Liver (tissue), 9 donors: ENCODE results near the gene PTAFR. TPM values are rescaled to one million over a fixed set of nuclear protein-coding genes. Genes with fewer than 3 reads are reported as not detected.

Source experiments
- DNase-seq: peaks from one replicate; pipeline ENCODE4 v3.0.0-alpha.2; 2017; ENCODE audit warnings: low spot score
- H3K27ac ChIP-seq, 2 donors: one replicate each; pipeline ENCODE4 v1.7.0; 2013; ENCODE audit warnings: inconsistent platforms in 2 of 2, low read length in 2 of 2, control low read depth in 1 of 2, low read depth in 1 of 2, mild to moderate bottlenecking in 1 of 2
- H3K27me3 ChIP-seq, 4 donors: one replicate each; pipeline versions ENCODE4 v1.6.1 to v1.7.0; 2013; ENCODE audit warnings: low read length in 3 of 4, inconsistent platforms in 1 of 4, mild to moderate bottlenecking in 1 of 4, moderate library complexity in 1 of 4; ENCODE audit not compliant: control insufficient read depth in 4 of 4, insufficient read depth in 4 of 4
- H3K36me3 ChIP-seq, 4 donors: one replicate each; pipeline versions ENCODE4 v1.6.1 to v1.7.0; 2013; ENCODE audit warnings: low read length in 3 of 4, mild to moderate bottlenecking in 3 of 4, low read depth in 1 of 4, moderate library complexity in 1 of 4; ENCODE audit not compliant: control insufficient read depth in 4 of 4, insufficient read depth in 3 of 4
- H3K4me1 ChIP-seq, 4 donors: one replicate each; pipeline versions ENCODE4 v1.6.1 to v1.7.0; 2013; ENCODE audit warnings: low read length in 3 of 4, mild to moderate bottlenecking in 3 of 4, moderate library complexity in 1 of 4; ENCODE audit not compliant: control insufficient read depth in 4 of 4, insufficient read depth in 4 of 4
- H3K4me3 ChIP-seq, 3 donors: one replicate each; pipeline versions ENCODE4 v1.6.1 to v1.7.0; 2013; ENCODE audit warnings: low read length in 3 of 3, control low read depth in 1 of 3, low read depth in 1 of 3, mild to moderate bottlenecking in 1 of 3
- H3K9ac ChIP-seq, 2 donors: one replicate each; pipeline ENCODE4 v1.7.0; 2013; ENCODE audit warnings: low read length in 2 of 2, mild to moderate bottlenecking in 2 of 2, moderate library complexity in 2 of 2, control low read depth in 1 of 2, low read depth in 1 of 2
- H3K9me3 ChIP-seq, 4 donors: one replicate each; pipeline versions ENCODE4 v1.6.1 to v1.7.0; 2013; ENCODE audit warnings: low read length in 3 of 4; ENCODE audit not compliant: control insufficient read depth in 4 of 4
- ATF3 ChIP-seq: IDR thresholded peaks from 2 replicates; pipeline ENCODE4 v1.6.1; 2016; ENCODE audit warnings: antibody characterized with exemption
- CTCF ChIP-seq: fragments of 150-350 bp; IDR thresholded peaks from 2 replicates; pipeline ENCODE4 v1.5.1; 2017; ENCODE audit warnings: improper control_type of control experiment, low read depth, low read length; ENCODE audit not compliant: missing input control
- EGR1 ChIP-seq, 2 donors: IDR thresholded peaks; 2 replicates each; pipeline ENCODE4 v1.6.1; 2016 to 2018; ENCODE audit warnings: antibody characterized with exemption in 2 of 2, low read depth in 2 of 2
- FOXA2 ChIP-seq: IDR thresholded peaks from 2 replicates; pipeline ENCODE4 v1.6.1; 2016; ENCODE audit warnings: antibody characterized with exemption
- GABPA ChIP-seq, 2 donors: IDR thresholded peaks in 1 of 2; conservative IDR thresholded peaks in 1 of 2; 2 replicates each; pipeline ENCODE4 v1.6.1; 2016; ENCODE audit warnings: antibody characterized with exemption in 2 of 2, mild to moderate bottlenecking in 1 of 2, moderate library complexity in 1 of 2
- HNF4A ChIP-seq, 2 donors: conservative IDR thresholded peaks; 2 replicates each; pipeline ENCODE4 v1.6.1; 2016; ENCODE audit warnings: antibody characterized with exemption in 2 of 2, mild to moderate bottlenecking in 2 of 2
- HNF4G ChIP-seq: IDR thresholded peaks from 2 replicates; pipeline ENCODE4 v1.6.1; 2016; ENCODE audit warnings: antibody characterized with exemption
- JUND ChIP-seq, 2 donors: IDR thresholded peaks; 2 replicates each; pipeline ENCODE4 v1.6.1; 2016; ENCODE audit warnings: antibody characterized with exemption in 2 of 2
- MAX ChIP-seq: IDR thresholded peaks from 2 replicates; pipeline ENCODE4 v1.6.1; 2016; ENCODE audit warnings: antibody characterized with exemption
- NR2F2 ChIP-seq: IDR thresholded peaks from 2 replicates; pipeline ENCODE4 v1.6.1; 2016; ENCODE audit warnings: antibody characterized with exemption
- RAD21 ChIP-seq, 2 donors: IDR thresholded peaks; 2 replicates each; pipeline ENCODE4 v1.6.1; 2016; ENCODE audit warnings: antibody characterized with exemption in 2 of 2, mild to moderate bottlenecking in 2 of 2
- REST ChIP-seq: IDR thresholded peaks from 2 replicates; pipeline ENCODE4 v1.6.1; 2016; ENCODE audit warnings: antibody characterized with exemption, mild to moderate bottlenecking
- SP1 ChIP-seq: IDR thresholded peaks from 2 replicates; pipeline ENCODE4 v1.6.1; 2018; ENCODE audit warnings: antibody characterized with exemption, mild to moderate bottlenecking
- TAF1 ChIP-seq: conservative IDR thresholded peaks from 2 replicates; pipeline ENCODE4 v1.6.1; 2016; ENCODE audit warnings: antibody characterized with exemption, mild to moderate bottlenecking
- YY1 ChIP-seq: IDR thresholded peaks from 2 replicates; pipeline ENCODE4 v1.6.1; 2016; ENCODE audit warnings: antibody characterized with exemption, mild to moderate bottlenecking
- ZBTB33 ChIP-seq: IDR thresholded peaks from 2 replicates; pipeline ENCODE4 v1.6.1; 2016; ENCODE audit warnings: antibody characterized with exemption
- WGBS: extraction: QIAGEN DNeasy Blood & Tissue Kit; methylation state at CpG from one replicate; pipeline ENCODE4 v1.1.7; 2013; 5-methylcytosine and 5-hydroxymethylcytosine counted together
- polyA plus RNA-seq, 2 donors: library from polyadenylated mRNA; stranded (reverse) in 1 of 2; unstranded in 1 of 2; fragments of 200-250 nt in 1 of 2; fragments of >200 nt in 1 of 2; fragmentation: Nextera tagmentation in 1 of 2; extraction: Ambion mirVana in 1 of 2; gene quantifications; one replicate each; pipeline versions ENCODE4 v1.2.1 to v1.2.3, GENCODE V29; 2013 to 2015
- total RNA-seq, 2 donors: library from RNA; depleted of rRNA; stranded (reverse); fragments of >200 nt; gene quantifications; one replicate each; pipeline ENCODE4 v1.2.3, GENCODE V29; 2014
- donor health status: healthy.
- donor health status: healthy.
- donor health status: healthy.
- donor health status: healthy.
- donor health status: healthy.

PTAFR gene
- total and polyA plus RNA-seq, 4 donors = 0.82 to 4.1 (median 2.1) TPM

- H3K27me3 ChIP-seq = no peaks in the 10 kb centered on the region
- 90% methylated on average over 8 of the region's 8 CpGs for WGBS
- H3K9ac ChIP-seq = no peak overlapping the region
- H3K36me3 ChIP-seq = peaks cover 0 to 4% (median 1%) of the 10 kb centered on the region in 4 donors
- no peaks in the 10 kb centered on the region for H3K9me3 ChIP-seq
- no peak overlapping the region for H3K27ac ChIP-seq
- H3K4me1 ChIP-seq = peaks cover 0 to 3% (median 0%) of the 10 kb centered on the region in 4 donors
- TF ChIP-seq EGR1 (IDR thresholded peaks at IDR 0.05; ENCODE audit: low read depth in 2 of 2) = no peak
- no peak for TF ChIP-seq TAF1
- TF ChIP-seq MAX = no peak
- no peak for TF ChIP-seq NR2F2
- TF ChIP-seq YY1 = no peak
- no peak for TF ChIP-seq GABPA (IDR thresholded peaks at IDR 0.05 in 1 of 2, conservative IDR thresholded peaks at IDR 0.05 in 1 of 2)
- no peak for TF ChIP-seq CTCF
- TF ChIP-seq SP1 = no peak
- TF ChIP-seq HNF4A (conservative IDR thresholded peaks at IDR 0.05) = no peak
- TF ChIP-seq ATF3 = no peak
- no peak for TF ChIP-seq FOXA2
- no peak for TF ChIP-seq ZBTB33
- no peak for TF ChIP-seq REST
- TF ChIP-seq JUND (IDR thresholded peaks at IDR 0.05) = no peak
- TF ChIP-seq HNF4G = no peak
- no peak for TF ChIP-seq RAD21 (IDR thresholded peaks at IDR 0.05)
- no peak overlapping the region for H3K4me3 ChIP-seq
- DNase-seq = no peak
Observed at GRCh38 chr1:28193701-28194161, 17.2 kb upstream of the PTAFR start.
